ENCODE results near the gene SH2D1B.

The SH2D1B gene

GRCh38 chr1:162416909-162417308 lies 5.0 kb upstream of the SH2D1B start:
- Histone ChIP-seq H4K20me1 (ENCODE audit: insufficient read depth) (no peaks in the 10 kb centered on the region), H3K9ac (no peak overlapping the region), H3K4me1 (ENCODE audit: low read depth, poor library complexity, severe bottlenecking) (peaks cover 11% of the 10 kb centered on the region), H2AFZ (ENCODE audit: low read depth) (no peak overlapping the region), H3K4me3 (IDR thresholded peaks at IDR 0.05; ENCODE audit: insufficient read depth, low read depth, low read length) (no peak overlapping the region), H3K27me3 (ENCODE audit: insufficient read depth, low read depth) (no peaks in the 10 kb centered on the region), H3K27ac (no peak overlapping the region), H3K79me2 (ENCODE audit: insufficient read depth, low read depth) (no peaks in the 10 kb centered on the region), H3K36me3 (ENCODE audit: insufficient read depth) (no peaks in the 10 kb centered on the region), H3K4me2 (no peak overlapping the region)
- TF ChIP-seq CTCF (conservative IDR thresholded peaks at IDR 0.05; ENCODE audit: low read depth, low read length) = no peak

- Histone ChIP-seq H3K27ac (no peak overlapping the region), H3K79me2 (ENCODE audit: insufficient read depth, low read depth) (no peaks in the 10 kb centered on the region), H3K36me3 (ENCODE audit: insufficient read depth) (no peaks in the 10 kb centered on the region)
These were observed 4.3 kb upstream of the SH2D1B start for GRCh38 chr1:162416215-162416614.

GRCh38 chr1:162407539-162407938 lies 4.4 kb downstream of the SH2D1B start:
- Histone ChIP-seq H3K79me2 (ENCODE audit: insufficient read depth, low read depth) (no peaks in the 10 kb centered on the region), H3K9ac (no peak overlapping the region), H3K27ac (no peak overlapping the region; the same call in 1 of the 2 replicates), H3K36me3 (ENCODE audit: insufficient read depth) (no peaks in the 10 kb centered on the region), H2AFZ (ENCODE audit: low read depth) (peak overlapping the region; percentile 10; the same call in 1 of the 2 replicates), H3K27me3 (ENCODE audit: insufficient read depth, low read depth) (no peaks in the 10 kb centered on the region), H3K4me1 (ENCODE audit: low read depth, poor library complexity, severe bottlenecking) (peaks cover 26% of the 10 kb centered on the region), H4K20me1 (ENCODE audit: insufficient read depth) (no peaks in the 10 kb centered on the region), H3K4me3 (IDR thresholded peaks at IDR 0.05; ENCODE audit: insufficient read depth, low read depth, low read length) (peak overlapping the region; percentile 65), H3K4me2 (peak overlapping the region; percentile 35)
- no peak for TF ChIP-seq CTCF (conservative IDR thresholded peaks at IDR 0.05; ENCODE audit: low read depth, low read length)

More at GRCh38 chr1:162416215-162416614, 4.3 kb upstream of the SH2D1B start:
- Histone ChIP-seq H2AFZ (ENCODE audit: low read depth) (no peak overlapping the region), H3K4me3 (IDR thresholded peaks at IDR 0.05; ENCODE audit: insufficient read depth, low read depth, low read length) (no peak overlapping the region), H3K4me1 (ENCODE audit: low read depth, poor library complexity, severe bottlenecking) (peaks cover 4% of the 10 kb centered on the region), H3K27me3 (ENCODE audit: insufficient read depth, low read depth) (no peaks in the 10 kb centered on the region), H3K4me2 (no peak overlapping the region), H3K9ac (no peak overlapping the region), H4K20me1 (ENCODE audit: insufficient read depth) (no peaks in the 10 kb centered on the region)
- TF ChIP-seq CTCF (conservative IDR thresholded peaks at IDR 0.05; ENCODE audit: low read depth, low read length) = no peak

- no peak for TF ChIP-seq CTCF (conservative IDR thresholded peaks at IDR 0.05; ENCODE audit: low read depth, low read length)
- no peak overlapping the region; the same call in 1 of the 2 replicates for H3K9ac ChIP-seq
- H4K20me1 ChIP-seq (ENCODE audit: insufficient read depth) = no peaks in the 10 kb centered on the region
- H3K36me3 ChIP-seq (ENCODE audit: insufficient read depth) = no peaks in the 10 kb centered on the region
- H3K4me2 ChIP-seq = peak overlapping the region; percentile 35
- H2AFZ ChIP-seq (ENCODE audit: low read depth) = peak overlapping the region; percentile 24; the same call in 1 of the 2 replicates
- H3K4me1 ChIP-seq (ENCODE audit: low read depth, poor library complexity, severe bottlenecking) = peaks cover 26% of the 10 kb centered on the region
- no peaks in the 10 kb centered on the region for H3K79me2 ChIP-seq (ENCODE audit: insufficient read depth, low read depth)
- no peak overlapping the region; the same call in 1 of the 2 replicates for H3K27ac ChIP-seq
- no peaks in the 10 kb centered on the region for H3K27me3 ChIP-seq (ENCODE audit: insufficient read depth, low read depth)
- peak overlapping the region; percentile 65 for H3K4me3 ChIP-seq (IDR thresholded peaks at IDR 0.05; ENCODE audit: insufficient read depth, low read depth, low read length)
These were observed 5.1 kb downstream of the SH2D1B start for GRCh38 chr1:162406811-162407210.
